IPS-18c (cell line): ENCODE data around the gene PRR16.

Experiments used
- H3K4me3 ChIP-seq: 2 replicates; pipeline ENCODE4 v1.7.0; 2013; ENCODE audit warnings: low read depth, mild to moderate bottlenecking, low read length, moderate library complexity; ENCODE audit not compliant: insufficient read depth
- H3K9me3 ChIP-seq: one replicate; pipeline ENCODE4 v1.6.1; 2013; ENCODE audit warnings: mild to moderate bottlenecking, low read length, moderate library complexity; ENCODE audit not compliant: control insufficient read depth, insufficient read depth

The PRR16 gene

GRCh38 chr5:120507197-120507596 lies 43.1 kb downstream of the PRR16 start:
- Histone ChIP-seq H3K4me3 (no peak overlapping the region), H3K9me3 (no peaks in the 10 kb centered on the region)

- H3K4me3 ChIP-seq, result no peak overlapping the region
- H3K9me3 ChIP-seq, result no peaks in the 10 kb centered on the region
Observed at GRCh38 chr5:120507800-120508463, 43.8 kb downstream of the PRR16 start.

DNA sequence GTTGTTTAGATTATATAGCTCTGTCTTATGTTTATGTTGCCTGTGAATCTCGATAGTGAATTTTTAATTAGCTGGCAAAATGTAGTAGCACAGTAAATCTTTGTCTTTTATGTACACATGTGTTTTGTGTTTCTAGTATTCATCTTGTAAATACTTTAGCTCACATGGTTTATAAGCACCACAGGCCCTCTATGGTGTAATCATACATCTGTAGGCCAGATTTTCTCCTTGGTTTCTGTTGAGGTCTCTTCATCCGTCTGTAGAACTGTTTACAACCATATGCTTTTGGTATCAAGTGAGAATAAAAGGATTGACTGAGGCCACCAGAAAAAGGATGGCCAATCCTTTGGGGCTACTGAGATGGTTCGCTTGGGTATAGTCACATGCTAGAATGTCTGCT lies 45.0 kb downstream of the PRR16 start:
- H3K9me3 ChIP-seq, result no peaks in the 10 kb centered on the region
- no peak overlapping the region for H3K4me3 ChIP-seq

- Histone ChIP-seq H3K4me3 (no peak overlapping the region), H3K9me3 (no peaks in the 10 kb centered on the region)
Observed at GRCh38 chr5:120510098-120510637, 46.1 kb downstream of the PRR16 start.

- H3K9me3 ChIP-seq, result no peaks in the 10 kb centered on the region
- H3K4me3 ChIP-seq, result no peak overlapping the region
Observed at GRCh38 chr5:120510994-120511686, 47.0 kb downstream of the PRR16 start.

DNA sequence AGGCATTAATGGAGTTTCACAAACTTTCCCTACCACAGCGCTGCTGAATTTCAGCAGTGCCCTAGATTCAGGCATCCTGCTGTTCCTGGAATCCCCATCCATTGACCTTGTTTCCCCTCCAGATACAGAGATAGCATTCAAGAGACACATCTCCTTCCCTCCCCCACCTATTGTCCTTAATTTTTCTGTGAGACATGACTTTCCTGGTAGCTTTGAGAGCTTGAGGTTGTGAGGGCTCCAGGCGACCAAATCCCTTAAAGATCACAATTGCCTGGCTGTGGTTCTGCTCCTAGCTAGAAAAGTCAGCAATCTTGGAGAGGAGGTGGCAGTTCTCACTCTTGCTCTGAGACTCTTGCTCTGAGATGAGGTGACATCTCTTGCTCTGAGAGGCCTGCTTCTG lies 48.0 kb downstream of the PRR16 start:
- Histone ChIP-seq H3K9me3 (no peaks in the 10 kb centered on the region), H3K4me3 (no peak overlapping the region)

GRCh38 chr5:120512791-120513650 lies 48.9 kb downstream of the PRR16 start:
- Histone ChIP-seq H3K9me3 (no peaks in the 10 kb centered on the region), H3K4me3 (no peak overlapping the region)

DNA sequence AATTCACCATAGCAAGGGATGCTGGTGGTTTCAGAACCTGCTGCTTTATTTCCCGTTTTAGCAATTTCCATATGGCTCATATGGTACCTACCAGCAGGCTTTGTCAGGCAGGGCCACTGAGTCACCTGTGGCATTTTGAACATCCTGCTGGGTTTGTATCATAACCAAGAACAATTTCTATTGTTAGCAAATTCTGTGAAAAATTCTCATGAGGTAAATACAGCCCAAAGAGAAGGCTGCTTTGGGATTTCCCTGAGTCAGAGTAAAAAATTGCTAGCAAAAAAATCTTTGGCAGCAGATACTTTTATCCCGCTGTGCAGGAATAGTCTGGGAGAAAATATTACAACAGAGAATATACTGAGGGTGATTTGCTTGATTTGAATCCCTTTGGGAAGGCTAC lies 52.7 kb downstream of the PRR16 start:
- H3K9me3 ChIP-seq, result no peaks in the 10 kb centered on the region
- no peak overlapping the region for H3K4me3 ChIP-seq

GRCh38 chr5:120517607-120518252 lies 53.6 kb downstream of the PRR16 start:
- Histone ChIP-seq H3K9me3 (no peaks in the 10 kb centered on the region), H3K4me3 (no peak overlapping the region)

GRCh38 chr5:120518581-120518980 lies 54.5 kb downstream of the PRR16 start:
- Histone ChIP-seq H3K9me3 (no peaks in the 10 kb centered on the region), H3K4me3 (no peak overlapping the region)

DNA sequence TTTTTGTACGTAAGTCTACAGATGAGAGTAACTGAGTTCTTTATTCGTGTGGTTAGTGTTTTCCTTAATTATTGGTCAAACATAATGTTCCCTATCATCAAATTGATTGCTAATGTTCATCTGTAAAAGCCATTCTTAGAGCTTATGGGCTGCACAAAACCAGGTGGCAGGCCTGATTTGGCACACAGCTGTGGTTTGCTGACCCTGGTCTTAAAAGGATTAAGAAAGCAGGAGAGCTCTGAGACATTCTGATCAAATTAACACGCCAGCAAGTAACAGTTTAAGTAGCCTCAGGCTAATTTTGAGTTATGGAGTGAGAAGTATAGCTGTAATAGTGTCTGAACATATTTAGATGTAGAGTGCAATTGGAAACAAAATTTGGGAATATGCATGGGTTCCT lies 63.2 kb downstream of the PRR16 start:
- Histone ChIP-seq H3K4me3 (no peak overlapping the region), H3K9me3 (no peaks in the 10 kb centered on the region)

- Histone ChIP-seq H3K9me3 (no peaks in the 10 kb centered on the region), H3K4me3 (no peak overlapping the region)
Observed at GRCh38 chr5:120528609-120529008, 64.5 kb downstream of the PRR16 start.

DNA sequence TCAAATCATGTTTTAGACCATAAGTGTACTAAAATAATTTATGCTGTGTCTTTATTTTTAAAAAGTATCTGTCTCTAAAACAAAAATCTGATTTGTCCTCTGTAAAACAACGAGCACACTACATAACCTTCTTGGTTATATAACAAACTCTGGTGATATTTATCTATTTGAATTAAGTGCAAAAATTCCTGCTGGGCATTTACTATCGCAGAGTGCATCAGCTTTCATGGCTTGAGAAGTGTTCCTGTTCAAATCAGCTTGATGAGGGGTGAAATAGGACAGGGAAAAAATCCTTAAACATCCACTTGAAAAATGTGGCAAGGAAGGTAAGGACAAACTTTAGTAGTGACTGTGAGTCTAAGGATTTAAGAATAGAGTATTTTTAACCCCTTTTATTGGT lies 65.3 kb downstream of the PRR16 start:
- no peaks in the 10 kb centered on the region for H3K9me3 ChIP-seq

DNA sequence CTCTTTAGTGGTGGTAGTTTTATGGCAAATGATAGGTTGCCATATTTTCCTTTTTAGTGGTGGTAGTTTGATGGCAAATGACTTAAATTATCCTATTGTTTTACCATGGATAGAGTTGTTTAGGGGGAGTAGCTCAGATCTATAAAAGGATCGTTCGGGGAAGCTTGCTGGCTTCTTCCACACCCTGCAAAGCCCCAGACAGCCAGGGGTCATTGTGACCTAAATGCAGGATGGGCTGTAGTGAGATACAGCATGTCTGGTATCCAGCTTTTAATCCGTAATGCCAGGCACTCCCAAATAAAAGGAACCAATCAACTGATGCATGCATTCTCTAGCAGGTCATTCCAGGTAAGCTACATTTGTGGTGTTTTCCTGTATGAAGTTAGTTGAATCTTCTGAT lies 67.1 kb downstream of the PRR16 start:
- H3K9me3 ChIP-seq, result no peaks in the 10 kb centered on the region
- H3K4me3 ChIP-seq, result no peak overlapping the region

More for the DNA sequence above, 65.3 kb downstream of the PRR16 start:
- H3K4me3 ChIP-seq, result no peak overlapping the region

DNA sequence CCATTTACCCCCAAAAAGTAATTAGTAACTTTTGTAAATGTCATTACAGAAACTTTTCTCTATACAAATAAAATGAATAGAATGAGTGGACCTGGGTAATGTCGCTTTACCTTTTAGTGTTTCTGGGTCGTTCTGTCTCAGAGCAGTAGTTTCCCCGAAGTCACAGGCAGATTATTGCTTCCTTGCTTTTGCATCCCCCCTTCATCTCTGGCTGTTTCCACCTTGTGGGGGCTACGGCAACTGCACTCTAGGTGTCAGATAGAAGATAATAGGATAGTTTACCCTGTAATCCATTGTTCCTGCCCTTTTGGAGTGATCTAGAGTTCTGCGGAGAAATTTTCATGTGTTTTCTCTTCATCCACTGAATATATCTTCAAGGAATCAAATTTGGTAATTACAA lies 68.7 kb downstream of the PRR16 start:
- Histone ChIP-seq H3K9me3 (no peaks in the 10 kb centered on the region), H3K4me3 (no peak overlapping the region)

DNA sequence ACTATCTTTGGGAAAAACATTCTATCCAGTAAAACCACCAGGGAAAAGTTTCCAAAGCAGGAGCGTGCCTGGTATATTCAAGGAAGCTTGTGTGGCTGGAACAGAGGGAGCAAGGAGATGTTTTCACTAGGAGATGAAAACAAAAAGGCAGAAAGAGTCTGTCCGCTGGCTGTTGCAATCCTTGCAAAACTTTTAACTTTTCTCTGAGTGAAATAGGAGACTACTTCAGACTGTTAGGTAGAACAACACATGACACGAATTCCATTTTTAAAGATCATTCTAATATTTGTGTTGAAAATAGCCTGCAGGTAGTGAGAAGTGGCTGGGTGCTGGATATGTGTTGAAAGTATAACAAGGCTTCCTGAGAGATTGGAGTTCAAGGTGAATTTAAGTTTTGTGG lies 69.5 kb downstream of the PRR16 start:
- no peaks in the 10 kb centered on the region for H3K9me3 ChIP-seq
- no peak overlapping the region for H3K4me3 ChIP-seq

DNA sequence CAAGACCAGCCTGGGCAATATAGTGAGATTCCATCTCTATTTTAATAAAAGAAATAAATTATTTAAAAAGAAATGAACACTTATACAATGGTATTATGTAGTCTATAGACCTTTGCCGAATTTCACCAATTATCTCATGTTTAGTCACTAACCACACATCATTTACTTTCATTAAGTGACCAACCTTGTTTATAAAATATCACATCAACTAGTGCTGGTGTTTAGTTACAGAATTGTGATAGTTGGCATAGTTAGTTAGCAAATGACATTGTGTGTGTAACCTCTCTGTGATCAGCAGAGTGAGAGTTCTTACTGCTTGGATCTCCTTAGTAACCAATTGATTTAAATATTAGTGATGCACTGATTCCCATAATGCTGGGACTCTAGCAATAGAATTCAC lies 71.8 kb downstream of the PRR16 start:
- Histone ChIP-seq H3K4me3 (no peak overlapping the region), H3K9me3 (no peaks in the 10 kb centered on the region)
